ENCODE results near the gene RUNX1. TPM values are rescaled to one million over a fixed set of nuclear protein-coding genes. Genes with fewer than 3 reads are reported as not detected.
"Not testable (repeated sequence)": the region's sequence is repeated elsewhere in the genome, so short reads cannot be mapped to it uniquely, and the experiment has no call there.

RUNX1 gene
- total RNA-seq, 1 donor from 2014 or later = 2.0 TPM

- no peak for DNase-seq
Measured at GRCh38 chr21:34969423-34970166, 79.5 kb downstream of the RUNX1 start.

- DNase-seq = no peak
Measured at GRCh38 chr21:34968414-34969333, 80.4 kb downstream of the RUNX1 start.

GRCh38 chr21:34967509-34968289 is 81.4 kb downstream of the RUNX1 start:
- DNase-seq = no peak

- DNase-seq = not testable (repeated sequence)
Measured at GRCh38 chr21:34966881-34967280, 82.2 kb downstream of the RUNX1 start.

- DNase-seq = no peak
Measured at GRCh38 chr21:34965200-34966174, 83.6 kb downstream of the RUNX1 start.

- DNase-seq = no peak
Measured at GRCh38 chr21:34962586-34963222, 86.4 kb downstream of the RUNX1 start.

GRCh38 chr21:34962136-34962535 is 87.0 kb downstream of the RUNX1 start:
- no peak for DNase-seq

- DNase-seq = no peak
Measured at GRCh38 chr21:34960687-34961086, 88.4 kb downstream of the RUNX1 start.

- no peak for DNase-seq
Measured at GRCh38 chr21:34959607-34960006, 89.5 kb downstream of the RUNX1 start.

GRCh38 chr21:34958040-34958439 is 91.1 kb downstream of the RUNX1 start:
- no peak for DNase-seq

- DNase-seq = no peak
Measured at GRCh38 chr21:34956416-34957316, 92.4 kb downstream of the RUNX1 start.

GRCh38 chr21:34953950-34954349 is 95.2 kb downstream of the RUNX1 start:
- DNase-seq = no peak

- no peak for DNase-seq
Measured at GRCh38 chr21:34952701-34953100, 96.4 kb downstream of the RUNX1 start.

GRCh38 chr21:34951868-34952267 is 97.2 kb downstream of the RUNX1 start:
- not testable (repeated sequence) for DNase-seq

- no peak for DNase-seq
Measured at GRCh38 chr21:34950980-34951379, 98.1 kb downstream of the RUNX1 start.

- no peak for DNase-seq
Measured at GRCh38 chr21:34949499-34949898, 99.6 kb downstream of the RUNX1 start.

GRCh38 chr21:34949030-34949429 is 100.1 kb downstream of the RUNX1 start:
- no peak for DNase-seq

GRCh38 chr21:34948157-34948556 is 100.9 kb downstream of the RUNX1 start:
- no peak for DNase-seq

GRCh38 chr21:34946916-34947534 is 102.1 kb downstream of the RUNX1 start:
- no peak for DNase-seq
